Glomerular endothelial cell (primary cell): Measurements from ENCODE around the gene VCL. TPM values are rescaled to one million over a fixed set of nuclear protein-coding genes. Genes with fewer than 3 reads are reported as not detected.
A peak's percentile ranks its signal among the peaks of the same experiment; 100 is the strongest.
"Not testable (repeated sequence)": the region's sequence is repeated elsewhere in the genome, so short reads cannot be mapped to it uniquely, and the experiment has no call there.

Experiments used
- DNase-seq: peaks from one replicate; pipeline ENCODE4 v3.0.0-alpha.2; 2011; ENCODE audit warnings: low read depth, low spot score; ENCODE audit errors: extremely low read depth
- total RNA-seq: library from RNA; depleted of rRNA; stranded (reverse); fragments of >200 nt; gene quantifications from 2 replicates; pipeline ENCODE4 v1.2.3, GENCODE V29; 2015

Gene VCL
- total RNA-seq = 237 and 240 TPM in 2 replicates

- DNase-seq = no peak
Observed at GRCh38 chr10:73997787-73998622, at the start of gene VCL. VCL (plus strand) TSS chr10:73998116; CDS start chr10:73998208, 92 bp downstream.

- DNase-seq = no peak
Observed at GRCh38 chr10:73948947-73949633, 48.8 kb upstream of the VCL start.

- no peak for DNase-seq
Observed at GRCh38 chr10:73950155-73950948, 47.6 kb upstream of the VCL start.

- no peak for DNase-seq
Observed at GRCh38 chr10:73953665-73954064, 44.3 kb upstream of the VCL start.

- no peak for DNase-seq
Observed at GRCh38 chr10:73954737-73955136, 43.2 kb upstream of the VCL start.

- DNase-seq = no peak
Observed at GRCh38 chr10:73955719-73956118, 42.2 kb upstream of the VCL start.

GRCh38 chr10:73956476-73957359 is 41.2 kb upstream of the VCL start:
- DNase-seq = no peak

- no peak for DNase-seq
Observed at GRCh38 chr10:73959484-73960243, 38.3 kb upstream of the VCL start.

- DNase-seq = no peak
Observed at GRCh38 chr10:73962386-73962785, 35.5 kb upstream of the VCL start.

GRCh38 chr10:73963533-73963932 is 34.4 kb upstream of the VCL start:
- DNase-seq = not testable (repeated sequence)

- DNase-seq = no peak
Observed at GRCh38 chr10:73964743-73965142, 33.2 kb upstream of the VCL start.

GRCh38 chr10:73965267-73965889 is 32.5 kb upstream of the VCL start:
- not testable (repeated sequence) for DNase-seq

- peak; percentile 94 for DNase-seq
Observed at GRCh38 chr10:73965890-73966768, 31.8 kb upstream of the VCL start.

GRCh38 chr10:73967022-73967429 is 30.9 kb upstream of the VCL start:
- no peak for DNase-seq

GRCh38 chr10:73967544-73967943 is 30.4 kb upstream of the VCL start:
- DNase-seq = no peak

- DNase-seq = no peak
Observed at GRCh38 chr10:73968098-73968521, 29.8 kb upstream of the VCL start.

GRCh38 chr10:73969224-73969841 is 28.6 kb upstream of the VCL start:
- DNase-seq = no peak

GRCh38 chr10:73970845-73971244 is 27.1 kb upstream of the VCL start:
- no peak for DNase-seq
